Loucy (cell line): ENCODE data around the gene ATG16L1.
"Not testable (repeated sequence)": the region's sequence is repeated elsewhere in the genome, so short reads cannot be mapped to it uniquely, and the experiment has no call there.

ENCODE experiments used
- EZH2phosphoT487 ChIP-seq: fragments of 200-600 bp; IDR thresholded peaks from 2 replicates; pipeline ENCODE4 v1.6.1; 2018; ENCODE audit warnings: antibody characterized with exemption, mild to moderate bottlenecking, moderate library complexity, borderline replicate concordance
- TF ChIP-seq, protein P1 (sequence below): fragments of 200-600 bp; sonication (generic); conservative IDR thresholded peaks from 2 replicates; pipeline ENCODE4 v1.5.1; 2014; ENCODE audit warnings: mild to moderate bottlenecking, antibody characterized with exemption, low read length

DNA sequence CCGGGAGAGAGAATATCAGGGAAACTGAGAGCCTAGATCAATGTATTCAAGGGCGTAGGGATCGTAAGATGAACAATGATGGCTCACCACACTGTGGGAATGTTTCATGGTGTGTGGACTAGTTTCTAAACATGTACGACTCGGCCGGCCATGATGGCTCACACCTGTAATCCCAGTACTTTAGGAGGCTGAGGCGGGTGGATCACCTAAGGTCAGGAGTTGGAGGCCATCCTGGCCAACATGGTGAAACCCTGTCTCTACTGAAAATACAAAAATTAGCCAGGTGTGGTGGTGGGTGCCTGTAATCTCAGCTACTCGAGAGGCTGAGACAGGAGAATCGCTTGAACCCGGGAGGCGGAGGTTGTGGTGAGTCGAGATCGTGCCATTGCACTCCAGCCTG is 84.6 kb downstream of the ATG16L1 start:
- TF ChIP-seq, protein P1, sequence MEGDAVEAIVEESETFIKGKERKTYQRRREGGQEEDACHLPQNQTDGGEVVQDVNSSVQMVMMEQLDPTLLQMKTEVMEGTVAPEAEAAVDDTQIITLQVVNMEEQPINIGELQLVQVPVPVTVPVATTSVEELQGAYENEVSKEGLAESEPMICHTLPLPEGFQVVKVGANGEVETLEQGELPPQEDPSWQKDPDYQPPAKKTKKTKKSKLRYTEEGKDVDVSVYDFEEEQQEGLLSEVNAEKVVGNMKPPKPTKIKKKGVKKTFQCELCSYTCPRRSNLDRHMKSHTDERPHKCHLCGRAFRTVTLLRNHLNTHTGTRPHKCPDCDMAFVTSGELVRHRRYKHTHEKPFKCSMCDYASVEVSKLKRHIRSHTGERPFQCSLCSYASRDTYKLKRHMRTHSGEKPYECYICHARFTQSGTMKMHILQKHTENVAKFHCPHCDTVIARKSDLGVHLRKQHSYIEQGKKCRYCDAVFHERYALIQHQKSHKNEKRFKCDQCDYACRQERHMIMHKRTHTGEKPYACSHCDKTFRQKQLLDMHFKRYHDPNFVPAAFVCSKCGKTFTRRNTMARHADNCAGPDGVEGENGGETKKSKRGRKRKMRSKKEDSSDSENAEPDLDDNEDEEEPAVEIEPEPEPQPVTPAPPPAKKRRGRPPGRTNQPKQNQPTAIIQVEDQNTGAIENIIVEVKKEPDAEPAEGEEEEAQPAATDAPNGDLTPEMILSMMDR, result not testable (repeated sequence)
- not testable (repeated sequence) for TF ChIP-seq EZH2phosphoT487
